Measurements from ENCODE around the gene CCT5. TPM values are rescaled to one million over a fixed set of nuclear protein-coding genes. Genes with fewer than 3 reads are reported as not detected.

The CCT5 gene
- total RNA-seq, 1 experiment from 2014 or later, result 532 TPM

DNA sequence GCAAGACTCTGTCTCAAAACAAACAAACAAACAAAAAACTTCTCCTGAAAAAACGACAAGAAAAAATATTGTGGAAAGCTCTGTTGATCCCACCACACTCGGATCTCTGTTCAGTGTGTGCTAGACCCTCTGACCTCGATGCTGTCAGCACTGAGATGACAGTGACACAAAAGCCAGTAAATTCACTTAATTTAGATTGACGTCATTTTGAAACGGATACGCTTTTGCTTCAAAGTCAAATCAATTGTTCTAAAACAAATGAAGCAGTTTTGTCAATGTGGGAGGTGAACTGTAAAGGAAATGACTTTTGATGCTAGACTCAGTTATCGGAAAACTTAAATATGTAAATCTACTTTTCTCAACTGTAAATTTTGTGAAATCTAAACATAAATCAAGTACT lies 26.6 kb downstream of the CCT5 start:
- H3K27ac Mint-ChIP-seq, result no peak overlapping the region; a peak in 1 of 7 replicates
- peaks cover 0 to 7% (median 5%) of the 10 kb centered on the region in 3 experiments; a peak in 3 of 7 replicates for H3K36me3 Mint-ChIP-seq (ENCODE audit: insufficient read depth in 1 of 3, low read depth in 3 of 3)
- no peak overlapping the region for H4K91ac ChIP-seq (ENCODE audit: insufficient read length, low read depth, low read length)
- no peak overlapping the region for H3K4ac ChIP-seq (ENCODE audit: low read depth, low read length)
- H2BK12ac ChIP-seq (ENCODE audit: insufficient read length, low read depth, low read length), result no peak overlapping the region
- no peak overlapping the region for H3K27ac ChIP-seq (ENCODE audit: insufficient read length, low read depth, low read length)
- H3K4me3 Mint-ChIP-seq, result no peak overlapping the region
- no peaks in the 10 kb centered on the region for H3K27me3 ChIP-seq (ENCODE audit: insufficient read depth, low read length)
- TF ChIP-seq, protein P1, sequence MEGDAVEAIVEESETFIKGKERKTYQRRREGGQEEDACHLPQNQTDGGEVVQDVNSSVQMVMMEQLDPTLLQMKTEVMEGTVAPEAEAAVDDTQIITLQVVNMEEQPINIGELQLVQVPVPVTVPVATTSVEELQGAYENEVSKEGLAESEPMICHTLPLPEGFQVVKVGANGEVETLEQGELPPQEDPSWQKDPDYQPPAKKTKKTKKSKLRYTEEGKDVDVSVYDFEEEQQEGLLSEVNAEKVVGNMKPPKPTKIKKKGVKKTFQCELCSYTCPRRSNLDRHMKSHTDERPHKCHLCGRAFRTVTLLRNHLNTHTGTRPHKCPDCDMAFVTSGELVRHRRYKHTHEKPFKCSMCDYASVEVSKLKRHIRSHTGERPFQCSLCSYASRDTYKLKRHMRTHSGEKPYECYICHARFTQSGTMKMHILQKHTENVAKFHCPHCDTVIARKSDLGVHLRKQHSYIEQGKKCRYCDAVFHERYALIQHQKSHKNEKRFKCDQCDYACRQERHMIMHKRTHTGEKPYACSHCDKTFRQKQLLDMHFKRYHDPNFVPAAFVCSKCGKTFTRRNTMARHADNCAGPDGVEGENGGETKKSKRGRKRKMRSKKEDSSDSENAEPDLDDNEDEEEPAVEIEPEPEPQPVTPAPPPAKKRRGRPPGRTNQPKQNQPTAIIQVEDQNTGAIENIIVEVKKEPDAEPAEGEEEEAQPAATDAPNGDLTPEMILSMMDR (conservative IDR thresholded peaks at IDR 0.05), result no peak
- H3K18ac ChIP-seq (ENCODE audit: insufficient read length, low read depth, low read length), result no peak overlapping the region
- no peak overlapping the region for H3K4me2 ChIP-seq (ENCODE audit: insufficient read depth, insufficient read length, low read length)
- no peak overlapping the region for H2BK5ac ChIP-seq (ENCODE audit: insufficient read length, low read length)
- H2BK20ac ChIP-seq (ENCODE audit: low read depth, low read length, poor library complexity, severe bottlenecking), result no peak overlapping the region
- no peak overlapping the region for H2BK120ac ChIP-seq (ENCODE audit: low read depth, low read length, poor library complexity, severe bottlenecking)
- no peak for DNase-seq
- H3K23ac ChIP-seq (ENCODE audit: insufficient read length, low read depth, low read length), result no peak overlapping the region
- no peaks in the 10 kb centered on the region for H4K20me1 ChIP-seq (ENCODE audit: control insufficient read depth, insufficient read depth, insufficient read length)
- H3K4me1 ChIP-seq (ENCODE audit: insufficient read depth, low read length), result peaks cover 4% of the 10 kb centered on the region; the same call in 1 of the 2 replicates
- peaks cover 3% of the 10 kb centered on the region in 2 experiments; a peak in 4 of 5 replicates for H3K9me3 Mint-ChIP-seq
- no peaks in the 10 kb centered on the region for H3K79me2 ChIP-seq (ENCODE audit: insufficient read depth, low read length)
- no peaks in the 10 kb centered on the region for H3K79me1 ChIP-seq (ENCODE audit: insufficient read depth, low read depth, low read length, poor library complexity, severe bottlenecking)
- H2AK5ac ChIP-seq (ENCODE audit: insufficient read length, low read length), result no peak overlapping the region
- no peak overlapping the region for H2BK15ac ChIP-seq (ENCODE audit: low read depth, low read length)
- no peak overlapping the region for H3K14ac ChIP-seq (ENCODE audit: insufficient read depth, low read length)
- H3K56ac ChIP-seq (ENCODE audit: insufficient read length, low read depth, low read length), result no peak overlapping the region
- H3T11ph ChIP-seq (ENCODE audit: low read length), result no peak overlapping the region
- H3K9me3 ChIP-seq (ENCODE audit: control insufficient read depth, low read depth, low read length), result no peaks in the 10 kb centered on the region
- no peak overlapping the region for H3K9ac ChIP-seq (ENCODE audit: extremely low read depth, insufficient read length, low read length)
- peaks cover 23 to 24% of the 10 kb centered on the region in 2 experiments for H3K4me1 Mint-ChIP-seq
- H4K8ac ChIP-seq (replicated peaks; ENCODE audit: insufficient read length, low read depth, low read length), result no peak overlapping the region
- H3K23me2 ChIP-seq (ENCODE audit: insufficient read length, low read depth, low read length, poor library complexity, severe bottlenecking), result no peaks in the 10 kb centered on the region
- no peaks in the 10 kb centered on the region for H3K27me3 Mint-ChIP-seq (ENCODE audit: low read depth)
- no CpG with 5 or more reads among the region's 7 CpGs for WGBS (ENCODE audit: extremely low coverage, insufficient read length, low lambda C conversion rate)
- H4K5ac ChIP-seq (ENCODE audit: insufficient read length, low read depth, low read length), result no peak overlapping the region
- H2AFZ ChIP-seq (ENCODE audit: low read length), result no peak overlapping the region

Data from H9 (cell line).